GM12891 (cell line): ENCODE results near the gene GREB1.

ENCODE experiments used
- DNase-seq: peaks from one replicate; pipeline ENCODE4 v3.0.0; 2011; ENCODE audit warnings: low spot score; ENCODE audit not compliant: insufficient read length
- FAIRE-seq: peaks from 2 replicates; lab custom pipeline; 2011; peaks lifted over from hg19 to GRCh38; lab: Jason Lieb, UNC
- PAX5 ChIP-seq: IDR thresholded peaks from 2 replicates; pipeline ENCODE4 v1.6.1; 2011; ENCODE audit warnings: low read length, moderate library complexity, mild to moderate bottlenecking; ENCODE audit not compliant: insufficient read depth, severe bottlenecking
- POLR2A ChIP-seq: IDR thresholded peaks from 2 replicates; pipeline ENCODE4 v1.6.1; 2011; ENCODE audit warnings: low read depth, low read length, control low read depth
- POLR2AphosphoS5 ChIP-seq: IDR thresholded peaks from 2 replicates; pipeline ENCODE4 v1.6.1; 2011; ENCODE audit warnings: low read depth, low read length, control low read depth
- POU2F2 ChIP-seq: IDR thresholded peaks from 2 replicates; pipeline ENCODE4 v1.6.1; 2011; ENCODE audit warnings: low read depth, mild to moderate bottlenecking, control low read depth, low read length, moderate library complexity
- SPI1 ChIP-seq: IDR thresholded peaks from 2 replicates; pipeline ENCODE4 v1.6.1; 2011; ENCODE audit warnings: low read depth, low read length, control low read depth
- TAF1 ChIP-seq: IDR thresholded peaks from 2 replicates; pipeline ENCODE4 v1.6.1; 2011; ENCODE audit warnings: low read depth, low read length, control low read depth

Gene GREB1

DNA sequence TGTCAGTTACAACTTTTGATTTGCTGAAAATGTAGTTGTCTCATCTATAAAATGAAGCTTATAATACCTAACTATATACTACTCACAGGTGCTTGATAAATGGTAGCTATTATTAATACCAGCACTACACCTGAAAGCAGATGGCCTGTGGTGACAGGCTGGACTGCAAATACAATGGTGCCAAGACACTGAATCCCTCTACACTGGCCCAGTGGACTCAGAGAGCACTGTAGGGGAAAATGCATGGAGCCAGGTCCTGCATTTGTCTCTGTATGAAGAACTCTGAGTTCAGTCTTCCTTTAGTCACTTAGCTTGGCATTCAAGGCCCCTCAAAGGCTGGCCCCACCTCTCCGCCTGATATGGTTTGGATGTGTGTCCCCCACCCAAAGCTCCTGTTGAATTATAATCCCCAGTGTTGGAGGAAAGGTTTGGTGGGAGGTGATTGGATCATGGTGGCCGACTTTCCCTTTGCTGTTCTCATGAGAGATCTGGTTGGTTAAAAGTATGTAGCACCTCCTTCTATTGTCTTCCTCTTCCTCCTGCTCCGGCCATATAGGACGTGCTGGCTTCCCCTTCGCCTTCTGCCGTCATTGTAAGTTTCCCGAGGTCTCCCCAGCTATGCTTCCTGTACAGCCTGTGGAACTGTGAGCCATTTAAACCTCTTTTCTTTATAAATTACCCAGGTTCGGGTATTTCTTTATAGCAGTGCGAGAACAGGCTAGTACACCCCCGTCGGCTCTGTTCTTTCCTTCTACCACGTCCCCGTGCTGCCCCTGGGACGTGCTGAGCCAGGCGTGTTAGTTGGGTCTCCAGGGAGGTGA is 147.3 kb downstream of the GREB1 start:
- TF ChIP-seq POLR2A (no peak), POU2F2 (no peak), POLR2AphosphoS5 (no peak), TAF1 (no peak), PAX5 (no peak), SPI1 (no peak)
- FAIRE-seq (no peak), DNase-seq (no peak)

DNA sequence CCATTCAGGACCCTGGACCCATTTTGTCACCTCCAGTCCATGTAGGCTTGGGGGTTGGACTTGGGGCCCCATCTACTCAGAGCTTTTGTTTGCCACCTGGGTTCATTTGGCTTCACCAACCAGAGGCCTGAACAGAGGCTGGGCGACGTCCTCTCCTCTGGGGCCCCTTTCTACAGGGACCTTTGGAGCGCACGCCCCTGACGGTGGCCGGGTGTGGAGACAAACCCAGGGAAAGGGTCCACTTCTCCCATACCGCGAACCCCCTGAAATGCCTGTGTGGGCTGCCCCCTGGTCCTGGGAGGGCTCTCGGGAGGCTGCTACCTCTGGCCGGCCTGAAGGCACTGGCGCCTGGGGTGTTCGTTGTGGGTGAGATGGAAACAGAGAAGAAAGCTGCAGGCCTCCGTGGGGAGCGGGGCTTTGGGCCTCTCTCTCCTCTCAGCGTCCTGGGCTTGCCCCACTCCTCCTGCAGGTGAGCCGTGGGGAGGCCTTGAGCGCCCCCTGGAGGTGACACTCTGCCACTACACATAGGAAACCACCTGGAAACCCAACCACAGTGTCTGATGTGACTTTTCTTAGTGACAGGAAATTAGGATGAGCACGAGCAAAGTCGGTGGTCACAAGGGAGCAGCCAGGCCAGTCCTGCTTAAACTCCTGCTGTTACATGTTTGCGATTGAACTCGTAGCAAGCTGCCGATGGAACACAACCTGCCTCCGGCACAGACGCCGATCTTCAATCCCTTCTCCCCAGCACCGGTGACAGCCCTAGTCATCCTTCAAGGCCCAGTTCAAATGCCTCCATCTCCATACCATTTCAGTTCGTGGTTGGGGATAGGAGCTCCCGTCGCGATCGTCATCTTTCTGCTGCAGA is 148.1 kb downstream of the GREB1 start:
- no peak for TF ChIP-seq POU2F2
- TF ChIP-seq POLR2A, result no peak
- TF ChIP-seq TAF1, result no peak
- FAIRE-seq (peak; percentile 40), DNase-seq (peak; percentile 89)

DNA sequence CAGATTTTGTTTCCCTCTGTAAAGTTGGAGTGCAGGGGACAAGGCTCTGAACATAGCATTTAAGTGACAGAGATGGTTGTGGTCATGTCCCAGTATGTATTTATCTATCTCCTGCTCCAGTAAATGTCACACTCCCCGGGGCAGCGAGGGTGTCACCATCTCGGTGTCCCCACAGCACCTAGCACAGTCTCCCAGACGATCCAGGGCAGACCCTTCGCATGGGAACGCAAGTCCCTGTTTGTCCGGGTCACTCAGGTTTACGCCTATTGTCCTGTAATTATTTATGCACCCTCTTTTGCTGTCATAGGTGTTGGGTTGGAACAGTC is 148.7 kb downstream of the GREB1 start:
- FAIRE-seq (no peak), DNase-seq (no peak)
- TF ChIP-seq SPI1 (no peak), POLR2A (no peak), POU2F2 (no peak), PAX5 (no peak), POLR2AphosphoS5 (no peak), TAF1 (no peak)

DNA sequence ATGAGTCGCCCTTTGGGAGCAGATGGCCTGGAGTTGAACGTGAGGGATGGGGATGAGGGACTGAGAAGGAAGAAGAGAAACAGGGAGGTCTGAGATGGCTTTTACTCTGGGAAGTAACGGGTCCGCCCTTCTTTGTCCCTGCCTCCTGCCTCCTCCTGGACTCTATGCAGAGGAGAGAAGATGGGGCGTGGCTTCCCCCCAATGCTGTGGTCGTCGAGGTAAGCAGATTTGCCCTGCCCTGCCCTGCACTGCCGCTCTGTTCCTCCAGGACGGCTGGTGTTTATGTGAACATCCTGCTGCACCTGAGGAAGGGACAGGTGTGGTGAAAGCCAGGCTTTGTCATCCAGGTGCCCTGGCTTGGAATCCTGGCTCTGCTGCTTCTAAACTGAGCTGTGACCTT is 149.6 kb downstream of the GREB1 start:
- DNase-seq, result no peak
- TF ChIP-seq SPI1 (no peak), PAX5 (no peak), POLR2AphosphoS5 (no peak), TAF1 (no peak), POLR2A (no peak), POU2F2 (no peak)
- no peak for FAIRE-seq

DNA sequence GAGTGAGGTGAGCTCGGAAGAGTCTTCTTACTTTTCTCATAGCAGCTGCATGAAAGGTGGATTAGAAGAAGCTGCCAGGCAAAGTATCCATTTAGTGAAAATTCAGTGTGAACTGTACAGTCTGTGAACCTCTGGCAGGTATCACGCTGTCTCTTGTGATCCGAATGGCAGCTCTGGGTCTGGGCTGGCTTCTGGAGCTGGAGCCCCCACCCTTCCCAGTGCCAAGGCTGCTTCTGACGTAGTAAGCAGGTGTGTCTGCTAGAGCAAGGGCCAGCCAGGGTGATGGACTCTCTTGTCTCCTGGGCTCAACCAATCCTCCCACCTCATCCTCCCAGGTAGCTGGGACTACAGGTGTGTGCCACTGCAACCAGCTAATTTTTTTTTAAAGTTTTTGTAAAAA is 150.1 kb downstream of the GREB1 start:
- no peak for TF ChIP-seq POLR2A
- TF ChIP-seq POU2F2, result no peak
- TF ChIP-seq POLR2AphosphoS5, result no peak
- TF ChIP-seq PAX5, result no peak
- no peak for TF ChIP-seq SPI1
- TF ChIP-seq TAF1, result no peak
- DNase-seq (no peak), FAIRE-seq (no peak)

DNA sequence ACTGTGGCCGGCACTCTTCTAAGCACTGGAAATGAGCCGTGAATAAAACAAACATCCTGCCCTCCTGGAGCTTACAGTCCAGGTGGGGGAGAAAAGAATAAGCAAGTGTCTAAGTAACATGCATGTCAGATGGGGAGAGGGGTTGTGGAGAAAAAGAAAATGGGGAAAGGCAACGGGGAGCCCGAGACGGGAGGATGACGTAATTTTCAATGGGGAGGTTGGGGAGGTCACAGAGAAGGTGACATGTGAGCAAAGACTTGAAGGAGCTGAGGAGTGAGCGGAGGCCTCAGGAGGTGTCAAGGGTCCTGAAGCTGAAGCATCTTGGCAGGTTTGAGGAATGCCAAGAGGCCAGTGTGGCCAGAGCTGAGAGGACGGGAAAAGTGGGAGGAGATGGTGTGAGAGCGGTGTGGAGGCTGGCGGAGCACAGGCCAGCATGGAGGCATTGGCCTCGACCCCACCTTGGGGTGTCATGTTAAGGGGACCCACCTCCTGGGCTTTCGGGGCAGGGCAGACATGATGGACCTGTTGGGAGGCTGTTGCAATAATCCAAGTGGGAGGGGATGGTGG is 151.1 kb downstream of the GREB1 start:
- no peak for DNase-seq
- TF ChIP-seq POLR2AphosphoS5 (no peak), POLR2A (no peak), PAX5 (no peak), SPI1 (no peak), POU2F2 (no peak), TAF1 (no peak)
- FAIRE-seq, result no peak

DNA sequence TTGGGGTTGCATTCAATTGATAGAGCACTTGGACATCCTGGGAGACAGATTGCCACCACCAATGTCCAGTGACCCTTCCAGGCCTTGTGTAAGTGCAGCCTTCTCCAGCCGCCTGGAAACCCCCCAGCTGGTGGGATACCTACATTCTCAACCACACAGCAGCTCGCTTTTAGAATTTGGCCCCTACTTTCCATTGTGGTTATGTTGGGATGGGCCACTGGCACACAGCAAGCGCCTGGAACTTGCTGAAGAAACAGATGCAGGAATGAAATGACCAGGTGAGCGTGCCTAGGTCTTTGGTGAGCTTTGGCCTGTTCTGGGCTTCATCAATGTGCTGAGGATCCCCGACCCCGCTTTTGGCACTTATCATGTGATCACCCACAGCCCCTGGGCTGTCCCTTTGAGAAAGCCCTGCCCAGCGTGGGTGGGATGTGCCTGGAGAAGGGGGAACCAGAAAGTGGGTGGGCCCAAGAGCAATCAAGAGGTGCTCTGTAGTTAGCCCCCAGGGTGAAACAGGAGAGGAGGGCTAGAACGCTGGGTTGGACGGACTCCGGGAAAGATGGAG is 152.1 kb downstream of the GREB1 start:
- FAIRE-seq (no peak), DNase-seq (no peak)
- no peak for TF ChIP-seq PAX5
- no peak for TF ChIP-seq POLR2AphosphoS5
- no peak for TF ChIP-seq POLR2A
- TF ChIP-seq SPI1, result no peak
- TF ChIP-seq POU2F2, result no peak
- no peak for TF ChIP-seq TAF1

DNA sequence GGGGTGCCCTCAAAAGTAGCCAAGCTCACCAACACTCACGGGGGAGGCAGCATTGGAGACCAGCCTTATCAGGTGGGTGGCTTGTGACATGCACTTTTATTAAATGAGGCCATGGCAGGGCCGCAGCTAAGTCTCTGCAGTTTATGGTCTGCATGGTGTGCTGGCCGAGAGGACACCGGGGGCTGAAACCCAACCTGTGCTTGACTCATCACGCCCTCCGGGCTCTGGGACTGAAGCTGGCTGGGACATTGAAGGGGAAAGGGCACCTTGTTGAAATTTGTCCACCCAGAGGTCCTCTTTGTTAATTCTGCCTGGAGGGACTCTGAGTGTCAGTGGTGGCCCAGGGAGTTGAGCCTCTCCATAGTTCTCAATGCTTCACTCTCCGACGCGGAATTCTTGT is 153.9 kb downstream of the GREB1 start:
- DNase-seq (no peak), FAIRE-seq (no peak)
- TF ChIP-seq TAF1 (no peak), SPI1 (no peak), POLR2AphosphoS5 (no peak), POU2F2 (no peak), PAX5 (no peak), POLR2A (no peak)
